ENCODE data around the gene GPR152. TPM values are rescaled to one million over a fixed set of nuclear protein-coding genes. Genes with fewer than 3 reads are reported as not detected.

Gene GPR152
- total RNA-seq, 2 experiments from 2014 or later, result not detected

DNA sequence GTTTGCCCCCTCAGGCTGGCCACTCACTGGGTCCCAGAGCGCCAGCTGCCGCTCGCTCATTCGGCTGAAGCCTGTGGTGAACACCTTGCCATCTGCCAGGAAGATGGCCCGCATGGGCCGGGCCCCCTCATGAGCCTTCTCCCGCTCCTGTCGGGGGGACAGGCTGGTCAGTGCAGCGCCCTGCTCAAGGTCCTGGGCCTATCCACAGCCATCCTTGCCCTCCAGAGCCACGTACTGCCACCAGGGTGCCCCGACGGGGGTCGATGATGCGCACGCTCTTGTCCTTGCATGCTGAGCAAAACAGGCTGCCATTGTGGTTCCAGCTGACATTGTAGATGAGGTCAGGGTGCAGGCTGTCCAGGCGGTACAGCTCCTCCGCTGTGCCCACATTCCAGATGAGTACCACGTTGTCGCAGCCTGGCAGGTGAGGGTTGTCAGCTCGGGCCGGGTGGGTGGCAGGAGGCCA, 11.4 kb downstream of the GPR152 start:
- BruUV-seq (replicated peaks), result no TSS peak
- intact Hi-C loops (cut with micrococcal nuclease; ENCODE audit: unreplicated experiment), result no loop called here
- Histone ChIP-seq H4K20me1 (ENCODE audit: insufficient read depth, low read length) (no peaks in the 10 kb centered on the region), H3K36me3 (ENCODE audit: insufficient read depth, low read length) (peaks cover 20% of the 10 kb centered on the region), H3K27ac (ENCODE audit: low read depth, low read length, poor library complexity, severe bottlenecking) (peak overlapping the region; percentile 94), H3K4me3 (ENCODE audit: low read depth, low read length, poor library complexity, severe bottlenecking) (no peak overlapping the region), H3K79me2 (ENCODE audit: insufficient read depth, low read depth, low read length) (peaks cover 17% of the 10 kb centered on the region), H3K4me2 (ENCODE audit: low read length) (peak overlapping the region; percentile 97), H3K9me2 (ENCODE audit: insufficient read depth, low read length) (no peaks in the 10 kb centered on the region), H2AFZ (ENCODE audit: low read length) (no peak overlapping the region), H3K9me3 (ENCODE audit: low read length) (no peaks in the 10 kb centered on the region), H3K4me1 (ENCODE audit: insufficient read depth, low read length, poor library complexity, severe bottlenecking) (peaks cover 80% of the 10 kb centered on the region)
- CTCF ChIA-PET (ENCODE audit: unreplicated experiment), result no interaction called here
- POLR2A ChIA-PET, result interaction anchor here (0.7 to 0.8 kb wide), 3 partner anchors 20 to 40 kb away, joined by 3 read pairs; partner anchors contain the start of gene PPP1CA
- no peak for TF ChIP-seq EZH2phosphoT487 (IDR thresholded peaks at IDR 0.05; ENCODE audit: borderline replicate concordance, low read depth, low read length)
- TF ChIP-seq, protein P1, sequence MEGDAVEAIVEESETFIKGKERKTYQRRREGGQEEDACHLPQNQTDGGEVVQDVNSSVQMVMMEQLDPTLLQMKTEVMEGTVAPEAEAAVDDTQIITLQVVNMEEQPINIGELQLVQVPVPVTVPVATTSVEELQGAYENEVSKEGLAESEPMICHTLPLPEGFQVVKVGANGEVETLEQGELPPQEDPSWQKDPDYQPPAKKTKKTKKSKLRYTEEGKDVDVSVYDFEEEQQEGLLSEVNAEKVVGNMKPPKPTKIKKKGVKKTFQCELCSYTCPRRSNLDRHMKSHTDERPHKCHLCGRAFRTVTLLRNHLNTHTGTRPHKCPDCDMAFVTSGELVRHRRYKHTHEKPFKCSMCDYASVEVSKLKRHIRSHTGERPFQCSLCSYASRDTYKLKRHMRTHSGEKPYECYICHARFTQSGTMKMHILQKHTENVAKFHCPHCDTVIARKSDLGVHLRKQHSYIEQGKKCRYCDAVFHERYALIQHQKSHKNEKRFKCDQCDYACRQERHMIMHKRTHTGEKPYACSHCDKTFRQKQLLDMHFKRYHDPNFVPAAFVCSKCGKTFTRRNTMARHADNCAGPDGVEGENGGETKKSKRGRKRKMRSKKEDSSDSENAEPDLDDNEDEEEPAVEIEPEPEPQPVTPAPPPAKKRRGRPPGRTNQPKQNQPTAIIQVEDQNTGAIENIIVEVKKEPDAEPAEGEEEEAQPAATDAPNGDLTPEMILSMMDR (conservative IDR thresholded peaks at IDR 0.05; ENCODE audit: low read length), result no peak
- DNase-seq (ENCODE audit: low spot score), result peak; percentile 19

DNA sequence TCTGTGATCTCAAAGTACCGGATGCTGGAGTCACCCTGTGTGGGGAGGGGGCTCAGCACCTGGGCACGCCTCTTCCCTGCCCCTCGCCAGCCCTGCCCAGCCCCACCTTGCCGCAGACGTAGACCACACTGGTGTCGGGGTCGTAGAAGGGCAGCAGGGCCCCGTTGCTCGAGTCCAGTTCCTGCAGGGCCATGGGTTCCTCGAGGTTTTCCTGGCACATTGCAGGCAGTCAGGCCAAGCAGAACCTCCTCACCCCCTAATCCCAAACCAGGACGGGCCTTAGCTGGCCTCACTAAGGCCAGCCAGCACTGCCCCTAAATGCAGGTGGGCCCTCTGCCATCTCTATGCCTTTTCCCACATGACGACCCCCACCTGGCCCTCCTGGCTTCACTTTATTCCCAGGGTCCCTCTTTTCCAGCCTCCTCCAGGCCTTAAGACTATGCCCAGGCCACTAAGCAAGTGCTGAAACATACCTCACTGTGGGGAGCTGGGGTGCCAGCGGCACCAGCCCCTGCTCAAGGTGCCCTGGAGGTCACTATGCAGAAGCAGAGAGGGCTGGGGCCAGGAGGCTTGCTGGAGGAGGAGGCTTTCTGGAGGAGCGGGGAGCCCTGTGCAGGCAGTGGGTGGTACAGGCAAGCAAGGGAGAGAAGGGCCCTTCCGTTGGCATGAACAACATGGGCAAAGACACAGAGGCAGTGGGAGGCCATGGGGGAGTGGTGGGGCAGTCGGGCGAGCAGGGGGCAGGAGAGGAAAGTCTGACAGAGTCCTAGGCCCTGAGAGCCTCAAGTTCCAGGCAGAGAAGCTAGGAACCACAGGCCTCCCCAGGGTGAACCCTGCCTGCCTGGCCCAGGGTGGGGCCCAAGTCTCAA, 12.1 kb downstream of the GPR152 start:
- BruUV-seq (replicated peaks), result no TSS peak
- Histone ChIP-seq H3K4me3 (ENCODE audit: low read depth, low read length, poor library complexity, severe bottlenecking) (peak overlapping the region; percentile 81), H4K20me1 (ENCODE audit: insufficient read depth, low read length) (peaks cover 6% of the 10 kb centered on the region), H3K9me3 (ENCODE audit: low read length) (no peaks in the 10 kb centered on the region), H3K27ac (ENCODE audit: low read depth, low read length, poor library complexity, severe bottlenecking) (peak overlapping the region; percentile 94), H3K4me1 (ENCODE audit: insufficient read depth, low read length, poor library complexity, severe bottlenecking) (peaks cover 80% of the 10 kb centered on the region), H3K36me3 (ENCODE audit: insufficient read depth, low read length) (peaks cover 27% of the 10 kb centered on the region), H3K4me2 (ENCODE audit: low read length) (peak overlapping the region; percentile 97), H2AFZ (ENCODE audit: low read length) (no peak overlapping the region), H3K9me2 (ENCODE audit: insufficient read depth, low read length) (no peaks in the 10 kb centered on the region), H3K79me2 (ENCODE audit: insufficient read depth, low read depth, low read length) (peaks cover 23% of the 10 kb centered on the region)
- POLR2A ChIA-PET, result interaction anchor here (0.7 to 0.8 kb wide), 3 partner anchors 20 to 39 kb away, joined by 3 read pairs; partner anchors contain the start of gene PPP1CA
- intact Hi-C loops (cut with micrococcal nuclease; ENCODE audit: unreplicated experiment), result no loop called here
- DNase-seq (ENCODE audit: low spot score), result peak; percentile 27
- CTCF ChIA-PET (ENCODE audit: unreplicated experiment), result interaction anchor here (1.2 kb wide), 1 partner anchor 44 kb away, joined by 3 read pairs; no protein-coding TSS in a partner anchor
- TF ChIP-seq EZH2phosphoT487 (IDR thresholded peaks at IDR 0.05; ENCODE audit: borderline replicate concordance, low read depth, low read length), result no peak
- TF ChIP-seq, protein P1 (conservative IDR thresholded peaks at IDR 0.05; ENCODE audit: low read length), result no peak
